Ovary (tissue), 9 donors: Measurements from ENCODE around the gene MCTP2. TPM values are rescaled to one million over a fixed set of nuclear protein-coding genes. Genes with fewer than 3 reads are reported as not detected.

ENCODE experiments used
- DNase-seq, 5 donors: peaks; one replicate each; pipeline ENCODE4 v3.0.0-alpha.2; 2019 to 2020
- H3K27ac ChIP-seq, 2 donors: fragments of 200-600 bp; one replicate each; pipeline versions ENCODE4 v1.5.1 to v1.8.0; 2019 to 2022
- H3K27me3 ChIP-seq: fragments of 200-600 bp; one replicate; pipeline ENCODE4 v1.8.0; 2022
- H3K36me3 ChIP-seq: fragments of 200-600 bp; sonication (generic); one replicate; pipeline ENCODE4 v1.5.1; 2019
- H3K4me1 ChIP-seq: one replicate; pipeline ENCODE4 v1.8.1; 2013; ENCODE audit warnings: mild to moderate bottlenecking, moderate library complexity; ENCODE audit not compliant: insufficient read depth
- H3K4me3 ChIP-seq: fragments of 200-600 bp; sonication (generic); one replicate; pipeline ENCODE4 v1.5.1; 2017
- H3K9me3 ChIP-seq, 2 donors: fragments of 200-600 bp in 1 of 2; sonication (generic) in 1 of 2; one replicate each; pipeline versions ENCODE4 v1.5.1 to v1.8.1; 2013 to 2019; ENCODE audit warnings: mild to moderate bottlenecking in 1 of 2, moderate library complexity in 1 of 2
- CTCF ChIP-seq, 3 donors: fragments of 450-650 bp in 2 of 3; fragments of 200-600 bp in 1 of 3; IDR thresholded peaks; one replicate each; pipeline versions ENCODE4 v1.5.1 to v1.8.0; 2016 to 2022; ENCODE audit warnings: antibody characterized with exemption in 3 of 3, mild to moderate bottlenecking in 1 of 3
- EP300 ChIP-seq: sonication (generic); formaldehyde crosslinking; IDR thresholded peaks from one replicate; pipeline ENCODE4 v1.6.1; 2017; ENCODE audit warnings: antibody characterized with exemption
- POLR2A ChIP-seq: fragments of 450-650 bp; IDR thresholded peaks from one replicate; pipeline ENCODE4 v1.6.1; 2017; ENCODE audit warnings: antibody characterized with exemption, mild to moderate bottlenecking, moderate library complexity
- WGBS, 3 donors: extraction: QIAGEN DNeasy Blood & Tissue Kit in 1 of 3; methylation state at CpG; one replicate each; pipeline versions ENCODE4 v1.1.5 to v1.1.7; 2013 to 2017; 5-methylcytosine and 5-hydroxymethylcytosine counted together
- intact Hi-C, 4 donors: fragments of 100-400 bp; cut with DNase I; formaldehyde crosslinking; loops; one replicate each; pipeline versions ENCODE4 v1.11.0 to v1.15.1; 2022 to 2023
- polyA plus RNA-seq, 2 donors: library from polyadenylated mRNA; stranded (reverse); fragments of 200-250 nt in 1 of 2; fragments of 350-450 nt in 1 of 2; fragmentation: Illumina TruSeq in 1 of 2; extraction: RNeasy Lipid Tissue Mini Kit (QIAGEN cat#74804) in 1 of 2; gene quantifications; one replicate each; pipeline ENCODE4 v1.2.3, GENCODE V29; 2013 to 2014
- total RNA-seq, 7 donors: library from RNA; depleted of rRNA in 2 of 7; stranded (reverse); fragments of >200 nt in 2 of 7; fragmentation: NEBNext Ultra II Directional in 3 of 7; extraction: Animal tissue kit (Norgen Biotek cat#: 25700) in 3 of 7; gene quantifications; one replicate each; pipeline versions ENCODE4 v1.1.0 to v1.2.4, GENCODE V29; 2016 to 2023
- donor health status: DM: no; HTN: no; CAD: no; lungs with moderate emphysema.
- donor health status: DM: no; HTN: no; CAD: no.
- donor health status: Bipolar disorder and iron deficiency.
- donor health status: DM: yes; HTN: yes; CAD: no.
- donor health status: DM: no; HTN: no; CAD: no.
- donor health status: DM: yes; HTN: yes; CAD: no.

MCTP2 gene
- total and polyA plus RNA-seq, 9 donors, result 0.71 to 44.5 (median 5.7) TPM

GRCh38 chr15:94348084-94348483 is 116.7 kb downstream of the MCTP2 start:
- no peak for DNase-seq
- Histone ChIP-seq H3K36me3 (no peaks in the 10 kb centered on the region), H3K9me3 (no peaks in the 10 kb centered on the region), H3K27me3 (no peaks in the 10 kb centered on the region), H3K27ac (no peak overlapping the region), H3K4me1 (peaks cover 2% of the 10 kb centered on the region), H3K4me3 (no peak overlapping the region)
- no peak for TF ChIP-seq CTCF (IDR thresholded peaks at IDR 0.05)
- TF ChIP-seq EP300, result no peak
- 55 to 69% (median 60%) methylated on average over 2 of the region's 2 CpGs for WGBS, 3 donors
- intact Hi-C loops, result no loop called here

DNA sequence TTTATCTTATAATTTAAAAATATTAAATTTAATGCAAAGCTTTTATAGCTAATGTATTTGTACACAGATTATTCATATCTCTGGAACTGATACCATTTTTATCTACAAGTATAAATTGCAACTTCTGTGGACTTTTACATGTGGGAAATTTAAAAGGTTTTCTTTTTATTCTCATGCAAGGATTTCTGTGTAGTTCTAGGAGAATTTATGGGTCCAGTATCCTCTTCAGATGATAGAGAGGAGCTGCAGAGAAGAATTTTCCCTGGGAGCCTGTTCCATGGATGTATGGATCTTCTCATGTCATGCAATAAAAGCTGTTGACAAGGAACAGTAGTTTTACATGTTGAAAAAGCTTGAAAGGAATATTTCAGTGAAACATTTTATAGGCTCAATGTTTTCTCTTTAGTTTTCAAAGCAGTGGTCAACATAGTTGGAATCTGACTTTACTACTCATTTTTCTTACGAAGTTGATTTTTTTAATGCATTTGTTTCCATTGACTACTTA is 119.7 kb downstream of the MCTP2 start:
- no peak overlapping the region for H3K27ac ChIP-seq
- DNase-seq, result no peak
- intact Hi-C loops, result no loop called here
- peaks cover 4% of the 10 kb centered on the region for H3K4me1 ChIP-seq
- no peak overlapping the region for H3K4me3 ChIP-seq
- no peaks in the 10 kb centered on the region for H3K9me3 ChIP-seq
- WGBS, 3 donors, result 85 to 94% (median 88%) methylated on average over 1 of the region's 1 CpG
- H3K36me3 ChIP-seq, result no peaks in the 10 kb centered on the region
- H3K27me3 ChIP-seq, result no peaks in the 10 kb centered on the region
- TF ChIP-seq POLR2A, result no peak
- no peak for TF ChIP-seq CTCF (IDR thresholded peaks at IDR 0.05)
- no peak for TF ChIP-seq EP300

- Histone ChIP-seq H3K9me3 (no peaks in the 10 kb centered on the region), H3K4me1 (peaks cover 2% of the 10 kb centered on the region), H3K4me3 (no peak overlapping the region), H3K36me3 (no peaks in the 10 kb centered on the region), H3K27me3 (no peaks in the 10 kb centered on the region), H3K27ac (no peak overlapping the region)
- 51 to 76% (median 72%) methylated on average over 11 of the region's 11 CpGs for WGBS, 3 donors
- no peak for TF ChIP-seq POLR2A
- TF ChIP-seq EP300, result no peak
- no peak for TF ChIP-seq CTCF (IDR thresholded peaks at IDR 0.05)
- DNase-seq, result no peak
- intact Hi-C loops, result no loop called here
Measured at GRCh38 chr15:94352636-94353487, 121.5 kb downstream of the MCTP2 start.

- Histone ChIP-seq H3K36me3 (no peaks in the 10 kb centered on the region), H3K27ac (no peak overlapping the region), H3K9me3 (no peaks in the 10 kb centered on the region), H3K27me3 (no peaks in the 10 kb centered on the region), H3K4me3 (no peak overlapping the region), H3K4me1 (peaks cover 2% of the 10 kb centered on the region)
- TF ChIP-seq CTCF (IDR thresholded peaks at IDR 0.05) (no peak), POLR2A (no peak), EP300 (no peak)
- intact Hi-C loops, result no loop called here
- 38 to 70% (median 60%) methylated on average over 3 of the region's 3 CpGs for WGBS, 3 donors
- no peak for DNase-seq
Measured at GRCh38 chr15:94353488-94353820, 122.1 kb downstream of the MCTP2 start.
